GM21360 (cell line): ENCODE results near the gene CHST4.
"Not testable (repeated sequence)": the region's sequence is repeated elsewhere in the genome, so short reads cannot be mapped to it uniquely, and the experiment has no call there.

ENCODE experiments used
- ATAC-seq: cut with Tn5 transposase; IDR thresholded peaks from one replicate; pipeline ENCODE4 v1.9.1; 2021; ENCODE audit warnings: mild to moderate bottlenecking, moderate library complexity; ENCODE audit not compliant: unreplicated experiment

The CHST4 gene

GRCh38 chr16:71524566-71525553 lies 1.4 kb upstream of the CHST4 start:
- no peak for ATAC-seq

- ATAC-seq, result no peak
Observed at GRCh38 chr16:71528257-71528656, 2.0 kb downstream of the CHST4 start.

- no peak for ATAC-seq
Observed at GRCh38 chr16:71528863-71529262, 2.6 kb downstream of the CHST4 start.

- no peak for ATAC-seq
Observed at GRCh38 chr16:71532366-71532765, 6.1 kb downstream of the CHST4 start.

GRCh38 chr16:71536752-71537499 lies 10.7 kb downstream of the CHST4 start:
- ATAC-seq, result no peak

GRCh38 chr16:71537643-71538042 lies 11.4 kb downstream of the CHST4 start:
- ATAC-seq, result peak; percentile 63

GRCh38 chr16:71542377-71542776 lies 16.2 kb downstream of the CHST4 start:
- ATAC-seq, result no peak

GRCh38 chr16:71547168-71547567 lies 20.9 kb downstream of the CHST4 start:
- ATAC-seq, result no peak

- no peak for ATAC-seq
Observed at GRCh38 chr16:71552698-71553503, 26.7 kb downstream of the CHST4 start.

- no peak for ATAC-seq
Observed at GRCh38 chr16:71555230-71555891, 29.1 kb downstream of the CHST4 start.

GRCh38 chr16:71557299-71557698 lies 31.1 kb downstream of the CHST4 start:
- no peak for ATAC-seq

- no peak for ATAC-seq
Observed at GRCh38 chr16:71557954-71558582, 31.8 kb downstream of the CHST4 start.

- no peak for ATAC-seq
Observed at GRCh38 chr16:71559855-71560254, 33.6 kb downstream of the CHST4 start.

GRCh38 chr16:71561886-71562285 lies 35.7 kb downstream of the CHST4 start:
- not testable (repeated sequence) for ATAC-seq

GRCh38 chr16:71562552-71562951 lies 36.3 kb downstream of the CHST4 start:
- no peak for ATAC-seq

- peak; percentile 82 for ATAC-seq
Observed at GRCh38 chr16:71564335-71564967, 38.2 kb downstream of the CHST4 start.

GRCh38 chr16:71565812-71566700 lies 39.8 kb downstream of the CHST4 start:
- no peak for ATAC-seq

GRCh38 chr16:71567931-71568330 lies 41.7 kb downstream of the CHST4 start:
- no peak for ATAC-seq

GRCh38 chr16:71568551-71568950 lies 42.3 kb downstream of the CHST4 start:
- ATAC-seq, result no peak
